ENCODE results near the gene SLCO2B1.

SLCO2B1 gene

GRCh38 chr11:75155570-75156422, 4.9 kb downstream of the SLCO2B1 start:
- intact Hi-C loops (cut with DNase I; ENCODE audit: low total_unique reads), result no loop called here
- Histone ChIP-seq H3K36me3 (no peaks in the 10 kb centered on the region), H3K27ac (no peak overlapping the region), H3K4me1 (no peaks in the 10 kb centered on the region), H3K4me3 (no peak overlapping the region), H3K27me3 (no peaks in the 10 kb centered on the region), H3K9me3 (no peaks in the 10 kb centered on the region)
- DNase-seq, result no peak
- no peak for TF ChIP-seq CTCF (IDR thresholded peaks at IDR 0.05)

GRCh38 chr11:75158241-75158640, 7.3 kb downstream of the SLCO2B1 start:
- H3K4me3 ChIP-seq, result no peak overlapping the region
- no peaks in the 10 kb centered on the region for H3K9me3 ChIP-seq
- peaks cover 0 to 7% of the 10 kb centered on the region in 2 donors for H3K27me3 ChIP-seq
- H3K4me1 ChIP-seq, result no peaks in the 10 kb centered on the region
- no peak overlapping the region for H3K27ac ChIP-seq
- intact Hi-C loops (cut with DNase I; ENCODE audit: low total_unique reads), result no loop called here
- no peak for DNase-seq
- H3K36me3 ChIP-seq, result no peaks in the 10 kb centered on the region
- no peak for TF ChIP-seq CTCF (IDR thresholded peaks at IDR 0.05)

GRCh38 chr11:75158696-75159150, 7.8 kb downstream of the SLCO2B1 start:
- Histone ChIP-seq H3K4me1 (no peaks in the 10 kb centered on the region), H3K4me3 (no peak overlapping the region), H3K27me3 (peaks cover 0 to 7% of the 10 kb centered on the region in 2 donors), H3K9me3 (no peaks in the 10 kb centered on the region), H3K36me3 (no peaks in the 10 kb centered on the region), H3K27ac (no peak overlapping the region)
- TF ChIP-seq CTCF (IDR thresholded peaks at IDR 0.05), result no peak
- no peak for DNase-seq
- intact Hi-C loops (cut with DNase I; ENCODE audit: low total_unique reads), result no loop called here

GRCh38 chr11:75159151-75159953, 8.4 kb downstream of the SLCO2B1 start:
- no peaks in the 10 kb centered on the region for H3K4me1 ChIP-seq
- no peak for DNase-seq
- no peaks in the 10 kb centered on the region for H3K36me3 ChIP-seq
- no peaks in the 10 kb centered on the region for H3K9me3 ChIP-seq
- no peak overlapping the region for H3K4me3 ChIP-seq
- H3K27me3 ChIP-seq, result peaks cover 0 to 8% of the 10 kb centered on the region in 2 donors
- intact Hi-C loops (cut with DNase I; ENCODE audit: low total_unique reads), result no loop called here
- no peak for TF ChIP-seq CTCF (IDR thresholded peaks at IDR 0.05)
- no peak overlapping the region for H3K27ac ChIP-seq

- Histone ChIP-seq H3K9me3 (no peaks in the 10 kb centered on the region), H3K4me1 (no peaks in the 10 kb centered on the region), H3K27ac (no peak overlapping the region), H3K4me3 (no peak overlapping the region), H3K27me3 (peaks cover 0 to 10% of the 10 kb centered on the region in 2 donors), H3K36me3 (no peaks in the 10 kb centered on the region)
- DNase-seq, result no peak
- intact Hi-C loops (cut with DNase I; ENCODE audit: low total_unique reads), result no loop called here
- no peak for TF ChIP-seq CTCF (IDR thresholded peaks at IDR 0.05)
Measured at GRCh38 chr11:75160220-75160757, 9.4 kb downstream of the SLCO2B1 start.

All from tibial artery (tissue), 4 donors.